ENCODE measurements around the gene YJU2.
A peak's percentile ranks its signal among the peaks of the same experiment; 100 is the strongest.
"Not testable (repeated sequence)": the region's sequence is repeated elsewhere in the genome, so short reads cannot be mapped to it uniquely, and the experiment has no call there.

The YJU2 gene

DNA sequence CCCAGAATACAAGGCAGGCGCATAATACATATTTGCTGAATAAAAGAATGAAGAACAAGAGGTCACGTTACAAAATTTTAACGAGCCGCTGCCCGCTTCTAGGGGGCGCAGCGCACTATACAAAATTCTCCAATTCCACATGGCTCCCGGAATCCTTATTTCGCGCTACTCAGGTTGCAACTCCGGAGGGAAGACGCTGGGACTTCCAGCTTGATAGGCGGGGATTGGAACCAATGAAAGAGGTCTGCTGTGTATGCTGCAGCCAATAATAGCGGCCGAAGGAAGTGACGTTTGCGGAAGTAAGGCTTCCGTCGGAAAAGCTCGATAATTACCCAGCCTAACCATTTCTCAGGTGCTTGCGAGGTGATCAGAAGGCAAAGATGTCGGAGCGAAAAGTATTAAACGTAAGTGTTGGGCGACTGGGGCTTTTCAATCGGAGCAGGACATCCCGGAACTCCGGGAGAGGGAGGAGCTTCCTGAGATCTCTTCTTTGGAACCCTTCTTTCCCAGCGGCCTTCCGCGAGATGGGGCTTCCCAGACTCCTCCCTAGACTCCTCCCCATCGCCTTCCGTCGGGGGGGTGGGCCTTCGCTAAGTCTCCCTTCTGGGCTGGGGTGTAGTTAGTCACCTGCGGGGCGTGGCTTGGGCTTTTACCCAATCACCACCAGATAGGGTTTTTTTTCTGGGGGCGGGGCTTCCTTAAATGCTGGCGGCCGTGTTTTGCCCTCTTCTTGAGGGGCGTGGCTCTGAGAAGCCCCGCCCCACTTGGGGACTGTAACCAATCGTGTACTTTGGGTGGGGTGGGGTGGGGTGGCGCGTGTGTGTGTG is at the start of gene YJU2:
TSS of gene YJU2 (plus strand) at position 314 of the 827 bp plus-strand sequence. CDS start at position 381, 67 bp downstream.
- peak; percentile 99 for DNase-seq

DNA sequence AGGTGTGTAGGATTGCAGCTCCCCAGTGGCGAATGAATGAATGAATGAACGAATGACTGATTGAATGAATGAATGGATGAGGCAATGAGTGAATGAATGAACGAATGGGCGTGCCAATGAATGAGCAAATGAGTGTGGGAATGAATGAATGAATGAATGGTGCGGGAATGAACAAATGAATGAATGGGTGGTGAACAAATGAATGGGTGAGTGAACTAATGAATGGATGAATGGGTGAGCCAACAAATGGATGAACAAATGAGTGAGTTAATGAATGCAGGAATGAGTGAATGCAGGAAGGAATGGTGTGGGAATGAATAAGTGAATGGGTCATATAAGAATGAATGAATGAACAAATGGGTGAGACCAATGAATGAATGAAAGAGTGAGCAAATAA is 49.7 kb upstream of the YJU2 start:
- DNase-seq = no peak

GRCh38 chr19:4197625-4198466 is 49.0 kb upstream of the YJU2 start:
- no peak for DNase-seq

- DNase-seq = no peak
Observed at GRCh38 chr19:4198467-4199126, 48.3 kb upstream of the YJU2 start.

GRCh38 chr19:4199699-4200293 is 47.1 kb upstream of the YJU2 start:
- DNase-seq = no peak

GRCh38 chr19:4200940-4201542 is 45.8 kb upstream of the YJU2 start:
- DNase-seq = no peak

- DNase-seq = no peak
Observed at GRCh38 chr19:4201798-4202197, 45.1 kb upstream of the YJU2 start.

DNA sequence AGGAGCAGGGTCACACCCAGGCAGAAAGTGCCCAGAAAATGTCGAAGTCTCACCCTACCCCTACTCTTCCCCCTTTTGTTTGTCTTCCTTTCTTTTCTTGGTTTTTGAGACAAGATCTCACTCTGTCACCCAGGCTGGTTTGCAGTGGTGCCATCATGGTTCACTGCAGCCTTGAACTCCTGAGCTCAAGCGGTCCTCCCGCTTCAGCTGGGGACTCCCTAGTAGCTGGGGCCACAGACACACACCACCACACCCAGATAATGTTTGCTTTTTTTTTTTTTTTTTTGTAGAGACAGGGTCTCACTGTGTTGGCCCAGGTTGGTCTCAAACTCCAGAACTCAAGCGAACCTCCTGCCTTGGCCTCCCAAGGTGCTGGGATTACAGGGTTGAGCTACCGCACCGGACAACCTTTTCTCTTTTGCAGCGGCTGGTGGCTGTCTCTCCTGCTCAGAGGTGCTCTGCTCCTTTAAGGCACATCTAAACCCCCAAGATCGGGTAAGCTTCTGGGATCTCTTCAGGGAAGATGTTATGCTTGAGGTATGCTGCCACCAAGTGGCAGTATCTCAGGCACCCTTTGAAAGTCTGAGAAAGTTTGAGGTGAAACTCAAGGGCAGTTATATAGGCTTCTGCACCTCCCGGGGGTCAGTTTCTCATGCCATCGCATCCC is 39.9 kb upstream of the YJU2 start:
- peak; percentile 17 for DNase-seq

- DNase-seq = peak; percentile 18
Observed at GRCh38 chr19:4208385-4209094, 38.3 kb upstream of the YJU2 start.

DNA sequence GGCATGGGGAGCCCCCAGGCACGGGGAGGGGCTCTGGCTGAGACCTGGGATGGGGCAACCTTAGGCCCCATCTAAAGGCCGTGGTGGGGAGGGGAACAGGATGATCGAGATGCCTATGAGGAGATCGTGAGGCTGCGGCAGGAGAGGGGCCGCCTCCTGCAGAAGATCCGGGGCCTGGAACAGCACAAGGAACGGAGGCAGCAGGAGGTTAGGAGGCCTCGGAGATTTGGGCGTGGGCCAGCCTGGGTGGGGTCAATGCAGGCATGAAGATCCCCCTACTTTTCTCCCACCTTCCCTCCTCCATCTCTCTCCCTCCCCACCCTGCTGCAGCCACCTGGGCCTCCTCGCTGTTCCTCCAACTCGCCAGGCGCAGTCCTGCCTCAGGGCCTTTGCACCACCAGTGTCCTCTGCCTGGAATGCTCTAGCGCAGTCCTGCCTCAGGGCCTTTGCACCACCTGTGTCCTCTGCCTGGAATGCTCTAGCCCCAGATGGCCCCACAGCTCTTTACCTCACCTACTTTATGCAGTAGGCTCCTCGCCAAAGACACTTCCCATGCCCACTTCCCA is 36.6 kb upstream of the YJU2 start:
- no peak for DNase-seq

DNA sequence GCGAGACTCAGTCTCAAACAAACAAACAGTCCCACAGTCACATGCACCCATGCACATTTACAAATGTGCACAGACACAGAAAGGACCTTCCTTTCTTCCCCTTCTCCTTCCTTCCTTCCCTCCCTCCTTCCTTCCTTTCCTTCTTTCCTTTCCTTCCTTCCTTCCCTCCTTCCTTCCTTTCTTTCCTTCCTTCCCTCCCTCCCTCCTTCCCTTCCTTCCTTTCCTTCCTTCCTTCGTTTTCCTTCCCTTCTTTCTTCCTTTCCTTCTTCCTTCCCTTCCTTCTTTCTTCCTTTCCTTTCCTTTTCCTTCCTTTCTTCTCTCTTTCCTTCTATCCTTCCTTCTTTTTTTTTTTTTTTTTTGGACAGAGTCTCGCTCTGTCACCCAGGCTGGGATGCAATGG is 33.8 kb upstream of the YJU2 start:
- DNase-seq = no peak

DNA sequence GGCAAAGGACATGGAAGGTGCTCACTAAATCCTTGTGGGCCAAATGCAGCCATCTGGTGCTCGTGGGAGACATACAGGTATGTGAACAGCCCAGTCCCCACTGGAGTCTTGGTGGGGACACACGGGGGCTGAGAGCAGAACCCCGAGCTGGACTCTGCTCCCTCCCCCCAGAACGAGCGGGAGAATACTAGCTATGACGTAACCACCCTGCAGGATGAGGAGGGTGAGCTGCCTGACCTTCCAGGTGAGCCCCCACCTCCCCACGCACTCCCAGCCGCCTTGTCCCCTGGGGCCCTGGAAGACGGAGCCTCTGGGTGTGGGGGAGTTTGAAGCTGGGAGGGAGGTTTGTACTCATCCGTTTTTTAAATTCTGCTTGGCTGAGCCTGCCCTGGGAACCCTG is 31.1 kb upstream of the YJU2 start:
- DNase-seq = no peak

GRCh38 chr19:4216846-4217245 is 30.0 kb upstream of the YJU2 start:
- DNase-seq = no peak

GRCh38 chr19:4217429-4218264 is 29.2 kb upstream of the YJU2 start:
- no peak for DNase-seq

DNA sequence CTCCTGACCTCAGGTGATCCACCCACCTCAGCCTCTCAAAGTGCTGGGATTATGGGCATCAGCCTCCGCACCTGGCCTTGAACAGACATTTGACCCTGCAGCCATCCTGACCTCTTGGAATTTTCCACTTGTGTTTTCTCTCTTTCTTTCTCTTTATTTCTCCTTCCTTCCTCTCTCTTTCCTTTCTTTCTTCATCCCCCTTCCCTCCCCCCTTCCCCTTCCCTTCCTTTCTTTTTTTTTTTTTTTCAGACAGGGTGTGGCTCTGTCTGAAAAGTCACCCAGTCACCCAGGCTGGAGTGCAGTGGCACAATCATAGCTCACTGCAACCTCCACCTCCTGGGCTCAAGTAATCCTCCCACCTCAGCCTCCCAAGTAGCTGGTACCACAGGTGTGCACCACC is 28.4 kb upstream of the YJU2 start:
- DNase-seq = not testable (repeated sequence)

DNA sequence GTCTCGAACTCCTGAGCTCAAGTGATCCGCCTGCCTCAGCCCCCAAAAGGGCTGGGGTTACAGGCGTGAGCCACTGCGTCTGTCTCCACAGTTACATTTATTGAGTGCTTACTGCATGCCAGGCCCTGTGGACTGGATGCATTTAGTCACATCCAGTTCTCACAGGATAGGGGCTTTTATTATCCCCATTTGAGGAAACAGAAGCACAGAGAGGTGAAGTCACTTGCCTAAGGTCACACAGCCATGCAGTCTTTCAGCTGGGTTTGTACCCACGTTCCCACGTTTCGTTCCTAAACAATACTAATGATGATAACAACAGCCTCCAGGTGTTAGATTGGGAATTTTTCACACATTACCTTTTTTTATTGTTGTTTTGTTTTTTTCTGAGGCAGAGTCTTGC is 26.7 kb upstream of the YJU2 start:
- no peak for DNase-seq

DNA sequence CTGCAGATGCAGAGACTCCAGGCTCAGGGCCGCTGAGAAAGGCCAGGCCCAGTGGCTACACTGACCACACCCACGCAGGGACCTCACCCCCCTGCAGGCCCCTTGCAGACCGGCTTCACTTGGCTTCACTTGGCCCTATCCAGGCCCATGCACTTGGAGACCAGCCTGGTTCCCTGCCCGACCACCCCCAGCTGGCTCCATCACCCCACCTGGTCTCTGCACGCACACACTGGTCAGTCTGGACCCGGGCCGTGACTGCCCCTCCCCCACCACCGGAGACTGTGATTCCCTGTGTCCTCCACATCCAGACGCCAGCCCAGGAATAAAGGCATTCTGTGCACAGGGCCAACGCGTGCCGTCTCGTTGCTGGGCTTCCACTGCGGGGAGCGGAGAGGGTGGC is 22.4 kb upstream of the YJU2 start:
- DNase-seq = no peak

DNA sequence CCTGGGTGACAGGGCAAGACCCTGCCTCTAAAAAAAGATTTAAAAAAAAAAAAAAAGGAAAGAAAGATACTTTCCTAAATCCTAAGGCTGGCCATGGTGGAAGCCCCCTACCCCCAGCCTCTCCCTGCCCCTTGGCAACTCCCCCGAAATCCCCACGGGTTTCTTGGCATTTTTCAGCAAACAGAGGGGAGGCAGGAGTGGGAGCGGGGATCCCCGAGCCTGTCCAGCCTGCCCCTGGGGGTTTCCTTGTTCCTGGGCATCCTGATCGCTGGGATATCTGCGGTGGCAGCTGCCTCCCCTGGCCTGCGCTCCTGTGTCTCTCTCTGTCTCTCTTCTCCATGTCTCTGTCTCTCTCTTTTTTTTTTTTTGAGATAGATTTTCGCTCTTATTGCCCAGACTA is 21.0 kb upstream of the YJU2 start:
- no peak for DNase-seq

GRCh38 chr19:4227771-4228170 is 19.1 kb upstream of the YJU2 start:
- DNase-seq = no peak

DNA sequence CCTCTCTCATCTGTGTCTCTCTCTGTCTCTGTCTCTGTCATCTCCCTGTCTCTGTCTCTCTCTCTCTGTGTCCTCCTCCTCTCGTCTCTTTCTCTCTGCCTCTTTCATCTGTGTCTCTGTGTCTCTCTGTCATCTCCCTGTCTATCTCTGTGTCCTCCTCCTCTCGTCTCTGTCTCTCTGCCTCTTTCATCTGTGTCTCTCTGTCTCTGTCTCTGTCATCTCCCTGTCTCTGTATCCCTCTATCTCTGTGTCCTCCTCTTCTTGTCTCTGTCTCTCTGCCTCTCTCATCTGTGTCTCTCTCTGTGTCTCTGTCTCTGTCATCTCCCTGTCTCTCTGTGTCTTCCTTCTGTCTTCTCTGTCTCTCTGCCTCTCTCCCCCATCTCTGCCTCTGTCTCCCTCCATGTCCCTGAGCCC is 18.1 kb upstream of the YJU2 start:
- no peak for DNase-seq

Data from activated CD4-positive, alpha-beta T cell treated with anti-CD3 and anti-CD28 coated beads, Interleukin-2, Interleukin-6, amounts not matched to agents 100 ng/mL and 50 ng/mL, durations not matched to agents 16 hours and 8 hours (primary cell).